ENCODE measurements around the gene TSKS. TPM values are rescaled to one million over a fixed set of nuclear protein-coding genes. Genes with fewer than 3 reads are reported as not detected.

Gene TSKS
- total and polyA plus RNA-seq, 7 donors = 0.36 to 1.2 (median 0.83) TPM; not detected in 4

DNA sequence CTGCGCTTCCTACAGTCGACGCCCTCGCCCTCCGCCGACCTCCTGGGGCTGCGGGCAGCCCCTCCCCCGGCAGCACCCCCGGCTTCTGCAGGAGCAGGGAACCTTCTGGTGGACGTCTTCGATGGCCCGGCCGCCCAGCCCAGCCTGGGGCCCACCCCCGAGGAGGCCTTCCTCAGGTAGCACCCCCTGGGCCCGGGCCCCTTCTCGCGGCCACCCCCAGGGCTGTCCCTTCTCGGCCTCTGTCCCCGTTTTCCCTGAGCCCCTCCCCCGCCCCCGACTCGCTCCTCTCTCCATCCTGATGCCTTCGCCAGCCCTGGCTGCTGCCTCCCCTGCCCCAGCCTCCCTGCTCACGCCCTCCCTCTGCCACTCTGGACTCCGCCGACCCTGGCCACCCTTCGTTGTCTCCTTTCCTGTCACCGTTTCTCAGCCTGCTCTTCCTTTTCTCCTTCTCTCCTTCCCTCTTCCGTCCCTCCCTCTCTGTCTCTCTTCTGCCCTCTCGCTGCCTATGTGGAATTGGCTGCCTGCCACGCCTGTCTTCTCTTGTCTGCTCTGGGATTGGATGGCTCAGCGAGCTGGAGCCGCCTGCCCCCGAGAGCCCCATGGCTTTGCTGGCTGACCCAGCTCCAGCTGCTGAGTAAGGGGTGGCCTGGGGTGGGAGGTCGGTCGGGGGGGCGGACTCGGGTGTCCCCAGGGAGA, 39.0 kb upstream of the TSKS start:
- 63 to 79% methylated on average over 37 to 38 of the region's 38 CpGs for WGBS, 2 donors
- Histone ChIP-seq H3K4me1 (peaks cover 0 to 21% (median 18%) of the 10 kb centered on the region in 4 donors), H3K4me3 (peak overlapping the region; percentile 40 to 61 (median 49)), H3K36me3 (peaks cover 19 to 77% (median 29%) of the 10 kb centered on the region in 4 donors), H3K27me3 (no peaks in the 10 kb centered on the region), H3K27ac (peak overlapping the region; percentile 73 to 81 (median 79)), H3K9me3 (no peaks in the 10 kb centered on the region)
- intact Hi-C loops (cut with DNase I) = no loop called here
- peak; percentile 98 for DNase-seq
- TF ChIP-seq POLR2A (IDR thresholded peaks at IDR 0.05) (no peak), EP300 (IDR thresholded peaks at IDR 0.05) (no peak), POLR2AphosphoS5 (IDR thresholded peaks at IDR 0.05) (peak in 3 of 4 donors; percentile 29 to 60 (median 39))
- TF ChIP-seq, protein P1, sequence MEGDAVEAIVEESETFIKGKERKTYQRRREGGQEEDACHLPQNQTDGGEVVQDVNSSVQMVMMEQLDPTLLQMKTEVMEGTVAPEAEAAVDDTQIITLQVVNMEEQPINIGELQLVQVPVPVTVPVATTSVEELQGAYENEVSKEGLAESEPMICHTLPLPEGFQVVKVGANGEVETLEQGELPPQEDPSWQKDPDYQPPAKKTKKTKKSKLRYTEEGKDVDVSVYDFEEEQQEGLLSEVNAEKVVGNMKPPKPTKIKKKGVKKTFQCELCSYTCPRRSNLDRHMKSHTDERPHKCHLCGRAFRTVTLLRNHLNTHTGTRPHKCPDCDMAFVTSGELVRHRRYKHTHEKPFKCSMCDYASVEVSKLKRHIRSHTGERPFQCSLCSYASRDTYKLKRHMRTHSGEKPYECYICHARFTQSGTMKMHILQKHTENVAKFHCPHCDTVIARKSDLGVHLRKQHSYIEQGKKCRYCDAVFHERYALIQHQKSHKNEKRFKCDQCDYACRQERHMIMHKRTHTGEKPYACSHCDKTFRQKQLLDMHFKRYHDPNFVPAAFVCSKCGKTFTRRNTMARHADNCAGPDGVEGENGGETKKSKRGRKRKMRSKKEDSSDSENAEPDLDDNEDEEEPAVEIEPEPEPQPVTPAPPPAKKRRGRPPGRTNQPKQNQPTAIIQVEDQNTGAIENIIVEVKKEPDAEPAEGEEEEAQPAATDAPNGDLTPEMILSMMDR (IDR thresholded peaks at IDR 0.05) = peak in 3 of 4 experiments; percentile 7 to 36 (median 33)

- peak overlapping the region; percentile 73 to 81 (median 79) for H3K27ac ChIP-seq
- intact Hi-C loops (cut with DNase I) = no loop called here
- peaks cover 0 to 21% (median 18%) of the 10 kb centered on the region in 4 donors for H3K4me1 ChIP-seq
- no peaks in the 10 kb centered on the region for H3K27me3 ChIP-seq
- peaks cover 25 to 78% (median 33%) of the 10 kb centered on the region in 4 donors for H3K36me3 ChIP-seq
- no peak for DNase-seq
- peak overlapping the region; percentile 40 to 61 (median 49) for H3K4me3 ChIP-seq
- TF ChIP-seq POLR2A (IDR thresholded peaks at IDR 0.05) = no peak
- TF ChIP-seq, protein P1 (IDR thresholded peaks at IDR 0.05) = no peak
- no peak for TF ChIP-seq EP300 (IDR thresholded peaks at IDR 0.05)
- TF ChIP-seq POLR2AphosphoS5 (IDR thresholded peaks at IDR 0.05) = no peak
- WGBS, 2 donors = 85 to 86% methylated on average over 32 of the region's 32 CpGs
- H3K9me3 ChIP-seq = no peaks in the 10 kb centered on the region
These were observed 38.3 kb upstream of the TSKS start for GRCh38 chr19:49801401-49801888.

- no peaks in the 10 kb centered on the region for H3K9me3 ChIP-seq
- intact Hi-C loops (cut with DNase I) = no loop called here
- H3K27me3 ChIP-seq = no peaks in the 10 kb centered on the region
- TF ChIP-seq POLR2AphosphoS5 (IDR thresholded peaks at IDR 0.05) = no peak
- no peak for TF ChIP-seq POLR2A (IDR thresholded peaks at IDR 0.05)
- TF ChIP-seq, protein P1 (IDR thresholded peaks at IDR 0.05) = no peak
- no peak for TF ChIP-seq EP300 (IDR thresholded peaks at IDR 0.05)
- H3K36me3 ChIP-seq = peaks cover 32 to 78% (median 40%) of the 10 kb centered on the region in 4 donors
- peaks cover 0 to 21% (median 18%) of the 10 kb centered on the region in 4 donors for H3K4me1 ChIP-seq
- H3K4me3 ChIP-seq = no peak overlapping the region
- peak overlapping the region in 2 of 4 donors; percentile 78 to 81 for H3K27ac ChIP-seq
- 93 to 94% methylated on average over 10 of the region's 10 CpGs for WGBS, 2 donors
- no peak for DNase-seq
These were observed 37.7 kb upstream of the TSKS start for GRCh38 chr19:49800771-49801170.

GRCh38 chr19:49799798-49800376, 36.8 kb upstream of the TSKS start:
- intact Hi-C loops (cut with DNase I) = no loop called here
- Histone ChIP-seq H3K36me3 (peaks cover 40 to 79% (median 48%) of the 10 kb centered on the region in 4 donors), H3K4me3 (no peak overlapping the region), H3K4me1 (peaks cover 0 to 21% (median 18%) of the 10 kb centered on the region in 4 donors), H3K27ac (no peak overlapping the region), H3K27me3 (no peaks in the 10 kb centered on the region), H3K9me3 (no peaks in the 10 kb centered on the region)
- 96 to 97% methylated on average over 25 of the region's 25 CpGs for WGBS, 2 donors
- TF ChIP-seq EP300 (IDR thresholded peaks at IDR 0.05) = no peak
- no peak for TF ChIP-seq POLR2AphosphoS5 (IDR thresholded peaks at IDR 0.05)
- DNase-seq = no peak

DNA sequence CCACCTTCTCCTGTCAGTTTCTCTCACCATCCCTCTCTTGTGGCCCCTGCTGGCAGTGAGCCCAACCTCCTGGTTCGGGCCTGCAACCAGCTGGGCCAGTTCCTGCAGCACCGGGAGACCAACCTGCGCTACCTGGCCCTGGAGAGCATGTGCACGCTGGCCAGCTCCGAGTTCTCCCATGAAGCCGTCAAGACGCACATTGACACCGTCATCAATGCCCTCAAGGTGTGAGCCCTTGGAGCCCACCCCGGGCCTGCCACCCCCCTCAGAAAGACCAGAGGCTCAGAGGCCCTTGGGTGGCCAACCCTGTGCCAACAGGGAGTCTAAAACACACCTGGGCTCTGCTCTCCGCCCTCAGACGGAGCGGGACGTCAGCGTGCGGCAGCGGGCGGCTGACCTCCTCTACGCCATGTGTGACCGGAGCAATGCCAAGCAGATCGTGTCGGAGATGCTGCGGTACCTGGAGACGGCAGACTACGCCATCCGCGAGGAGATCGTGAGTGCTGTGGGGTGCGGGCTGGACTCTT, 36.2 kb upstream of the TSKS start:
- 95 to 96% methylated on average over 28 of the region's 28 CpGs for WGBS, 2 donors
- intact Hi-C loops (cut with DNase I) = no loop called here
- no peak for DNase-seq

More for the DNA sequence above, 36.2 kb upstream of the TSKS start:
- Histone ChIP-seq H3K27me3 (no peaks in the 10 kb centered on the region), H3K9me3 (no peaks in the 10 kb centered on the region), H3K36me3 (peaks cover 45 to 80% (median 53%) of the 10 kb centered on the region in 4 donors), H3K27ac (no peak overlapping the region), H3K4me3 (no peak overlapping the region), H3K4me1 (peaks cover 0 to 21% (median 18%) of the 10 kb centered on the region in 4 donors)
- no peak for TF ChIP-seq EP300 (IDR thresholded peaks at IDR 0.05)
- TF ChIP-seq POLR2AphosphoS5 (IDR thresholded peaks at IDR 0.05) = no peak
- no peak for TF ChIP-seq POLR2A (IDR thresholded peaks at IDR 0.05)
- TF ChIP-seq, protein P1 (IDR thresholded peaks at IDR 0.05) = no peak

Measured in sigmoid colon (tissue), 7 donors.